Activated CD4-positive, alpha-beta T cell treated with anti-CD3 and anti-CD28 coated beads for 24 hours (primary cell): Measurements from ENCODE around the gene GRIK4.
"Not testable (repeated sequence)": the region's sequence is repeated elsewhere in the genome, so short reads cannot be mapped to it uniquely, and the experiment has no call there.

ENCODE experiments used
- DNase-seq, 2 donors: peaks; one replicate each; pipeline ENCODE4 v3.0.0-alpha.2; 2020; ENCODE audit warnings: low read depth in 2 of 2

GRIK4 gene

DNA sequence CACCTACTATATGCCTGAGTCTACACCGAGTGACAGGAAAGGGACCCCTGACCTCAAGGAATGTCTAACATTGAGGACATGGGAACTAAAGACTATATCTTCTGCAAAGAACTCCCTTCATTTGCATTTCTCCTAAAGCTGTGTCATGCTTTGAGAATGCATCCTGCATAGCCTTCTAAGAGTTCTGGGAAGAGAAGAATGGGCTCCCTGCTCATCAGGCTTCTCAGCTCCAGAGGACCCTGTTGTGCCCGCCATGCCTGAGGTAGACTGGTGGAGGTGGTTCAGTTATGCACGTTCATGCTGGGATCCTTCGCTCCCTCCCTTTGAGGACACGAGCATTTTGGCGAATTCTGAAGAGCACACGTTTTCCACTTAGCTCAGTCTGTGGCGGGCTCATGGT, 63.3 kb downstream of the GRIK4 start:
- no peak for DNase-seq

- DNase-seq = no peak
Observed at GRCh38 chr11:120575461-120575860, 63.9 kb downstream of the GRIK4 start.

GRCh38 chr11:120576606-120577005, 65.1 kb downstream of the GRIK4 start:
- no peak for DNase-seq

- DNase-seq = no peak
Observed at GRCh38 chr11:120577041-120577440, 65.5 kb downstream of the GRIK4 start.

- DNase-seq = no peak
Observed at GRCh38 chr11:120577624-120578363, 66.2 kb downstream of the GRIK4 start.

DNA sequence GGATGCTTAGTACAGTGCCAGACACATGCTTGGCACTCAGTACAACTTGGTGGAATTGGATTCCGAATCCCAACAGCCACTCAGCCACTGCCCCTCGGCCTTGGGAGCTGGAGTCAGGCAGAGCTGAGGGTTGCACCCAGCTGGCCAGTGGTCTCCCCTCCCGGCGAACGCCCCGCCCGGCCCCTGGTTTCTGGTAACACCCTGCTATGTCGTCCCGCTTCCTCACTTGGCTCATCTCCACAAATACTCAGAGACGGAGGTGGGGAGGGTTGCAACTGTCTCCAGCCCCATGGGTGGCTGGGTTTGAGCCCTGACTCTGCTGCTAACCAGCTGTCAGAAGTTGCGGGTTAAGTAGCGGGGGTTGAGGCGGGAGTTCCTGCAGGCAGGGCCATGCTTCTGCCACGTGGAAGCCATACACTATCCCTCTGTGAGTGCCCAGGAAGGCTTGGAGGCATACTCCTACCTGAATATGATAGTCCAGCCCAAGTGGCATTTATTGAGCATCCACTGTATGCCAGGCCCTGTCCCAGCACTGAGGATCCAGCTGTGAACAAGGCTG, 67.1 kb downstream of the GRIK4 start:
- DNase-seq = no peak

DNA sequence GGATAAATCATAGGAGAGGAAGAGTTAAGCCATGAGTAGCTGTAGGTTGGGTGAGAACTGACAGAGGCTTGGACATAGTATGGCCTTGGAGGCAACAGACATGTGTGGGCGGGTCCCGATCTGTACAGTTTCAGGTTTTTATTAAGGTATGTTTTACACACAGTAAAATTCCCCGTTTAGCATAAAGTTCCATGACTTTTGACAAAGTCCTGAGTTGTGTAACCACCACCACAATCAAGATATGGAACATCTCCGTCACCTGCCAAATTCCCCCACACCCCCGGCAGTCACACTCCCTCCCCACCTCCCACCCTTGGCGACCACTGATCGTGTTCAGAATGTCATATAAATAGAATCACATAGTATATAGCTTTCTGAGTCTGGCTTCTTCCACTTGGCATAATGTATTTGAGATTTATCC, 68.1 kb downstream of the GRIK4 start:
- no peak for DNase-seq

GRCh38 chr11:120581313-120581712, 69.8 kb downstream of the GRIK4 start:
- DNase-seq = no peak

DNA sequence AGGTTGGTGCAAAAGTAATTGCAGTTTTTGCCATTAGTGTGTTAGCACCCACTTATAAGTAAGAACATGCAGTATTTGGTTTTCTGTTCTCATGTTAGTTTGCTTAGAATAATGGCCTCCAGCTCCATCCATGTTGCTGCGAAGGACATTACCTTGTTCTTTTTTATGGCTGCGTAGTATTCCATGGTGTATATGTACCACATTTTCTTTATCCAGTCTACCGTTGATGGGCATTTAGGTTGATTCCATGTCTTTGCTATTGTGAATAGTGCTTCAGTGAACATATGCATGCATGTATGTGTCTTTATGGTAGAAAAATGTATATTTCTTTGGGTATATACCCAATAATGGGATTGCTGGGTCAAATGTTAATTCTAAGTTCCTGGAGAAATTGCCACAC, 71.0 kb downstream of the GRIK4 start:
- DNase-seq = not testable (repeated sequence)

DNA sequence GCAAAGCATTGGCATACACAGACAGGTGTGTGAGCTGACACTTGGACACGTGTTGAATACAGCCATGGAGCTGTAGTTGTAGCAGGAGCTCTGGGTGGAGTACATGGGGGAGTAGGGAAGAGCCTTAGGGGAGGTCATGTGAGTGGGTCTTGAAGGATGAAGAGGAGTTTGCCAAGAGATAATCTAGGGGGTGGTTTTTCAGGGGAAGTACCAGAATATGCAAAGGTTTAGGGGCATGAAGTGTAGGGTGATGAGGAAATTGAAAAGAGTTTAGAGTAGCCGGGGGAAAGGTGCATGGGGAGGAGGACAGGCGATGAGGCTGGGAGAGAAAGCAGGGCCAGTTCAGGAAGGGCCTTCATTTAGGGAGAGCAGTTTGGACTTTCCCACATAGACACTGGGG, 74.5 kb downstream of the GRIK4 start:
- no peak for DNase-seq

DNA sequence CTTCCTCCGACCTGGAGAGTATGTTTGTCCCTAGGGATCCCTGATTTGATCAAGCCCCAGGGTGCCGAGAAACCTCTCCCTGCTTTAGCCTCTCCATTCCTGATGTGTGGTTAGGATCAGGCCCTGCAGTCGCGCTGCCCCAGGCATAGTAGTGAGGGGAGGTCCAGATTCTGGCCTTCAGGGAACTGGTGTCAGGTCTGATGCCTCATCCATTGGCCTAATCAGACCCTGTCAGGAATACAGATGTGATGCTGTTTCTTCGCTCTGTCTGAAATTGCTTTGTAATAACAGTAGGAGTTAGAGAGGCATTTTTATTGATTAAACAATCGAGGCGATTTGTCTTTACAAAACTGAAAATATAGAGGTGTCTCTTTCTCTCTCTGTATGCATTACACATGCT, 75.2 kb downstream of the GRIK4 start:
- no peak for DNase-seq

- DNase-seq = no peak
Observed at GRCh38 chr11:120587299-120587698, 75.8 kb downstream of the GRIK4 start.

DNA sequence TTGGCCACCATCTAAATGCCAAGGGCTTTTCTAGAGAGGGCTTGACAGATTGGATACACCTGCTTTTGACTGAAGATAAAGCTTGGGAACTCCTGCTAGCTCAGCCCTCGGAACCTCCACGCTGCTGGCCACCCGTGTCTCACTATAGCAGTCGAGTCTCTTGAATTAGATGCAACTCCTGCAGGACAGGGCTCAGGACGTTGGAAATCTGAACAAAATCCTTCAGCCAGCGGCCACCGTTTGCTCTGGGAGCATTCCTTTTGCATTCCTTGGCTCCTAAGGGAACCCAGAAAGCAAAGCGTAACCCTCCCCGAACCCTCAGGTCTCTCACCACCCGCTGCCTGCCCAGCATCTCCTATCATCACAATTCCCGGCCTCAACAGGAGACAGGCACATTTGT, 77.8 kb downstream of the GRIK4 start:
- DNase-seq = no peak

DNA sequence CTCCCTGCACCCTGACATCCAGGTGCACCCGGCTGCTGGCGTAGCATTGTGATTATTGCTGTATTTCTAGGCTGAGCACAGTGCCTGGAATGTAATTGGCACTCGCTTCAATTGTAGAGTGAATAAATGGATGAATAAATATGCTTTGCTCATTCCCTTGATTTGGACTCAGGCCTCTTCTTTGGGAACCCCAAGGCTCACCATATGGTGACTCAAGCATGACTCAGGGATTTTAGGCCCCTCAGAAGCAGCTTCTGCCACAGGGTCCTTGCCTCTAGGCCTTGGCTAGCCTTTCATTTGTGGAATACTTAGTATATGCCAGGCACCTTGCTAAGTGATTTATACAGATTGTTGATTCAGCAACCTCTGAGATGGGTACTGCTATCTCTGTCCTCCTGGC, 78.9 kb downstream of the GRIK4 start:
- no peak for DNase-seq

DNA sequence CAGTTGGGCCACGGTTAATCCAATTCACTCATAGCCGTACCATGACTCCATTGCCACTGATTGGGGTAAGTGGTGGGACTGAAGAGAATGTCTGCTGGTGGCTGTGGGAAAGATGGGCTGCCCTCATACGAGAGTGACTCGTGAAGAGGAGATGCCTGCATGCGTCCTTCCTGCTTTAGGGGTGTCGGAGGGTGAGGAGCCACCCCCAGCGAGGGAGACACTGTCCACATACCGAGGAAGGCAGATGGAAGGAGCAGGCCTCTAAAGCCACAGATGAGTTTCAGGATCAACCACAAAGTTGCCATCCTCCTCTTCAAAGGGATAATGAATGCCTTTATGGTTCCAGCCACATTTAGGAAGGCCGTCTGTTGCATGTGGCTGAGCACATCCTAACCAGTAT, 83.2 kb downstream of the GRIK4 start:
- DNase-seq = no peak

GRCh38 chr11:120595557-120595956, 84.0 kb downstream of the GRIK4 start:
- DNase-seq = no peak

DNA sequence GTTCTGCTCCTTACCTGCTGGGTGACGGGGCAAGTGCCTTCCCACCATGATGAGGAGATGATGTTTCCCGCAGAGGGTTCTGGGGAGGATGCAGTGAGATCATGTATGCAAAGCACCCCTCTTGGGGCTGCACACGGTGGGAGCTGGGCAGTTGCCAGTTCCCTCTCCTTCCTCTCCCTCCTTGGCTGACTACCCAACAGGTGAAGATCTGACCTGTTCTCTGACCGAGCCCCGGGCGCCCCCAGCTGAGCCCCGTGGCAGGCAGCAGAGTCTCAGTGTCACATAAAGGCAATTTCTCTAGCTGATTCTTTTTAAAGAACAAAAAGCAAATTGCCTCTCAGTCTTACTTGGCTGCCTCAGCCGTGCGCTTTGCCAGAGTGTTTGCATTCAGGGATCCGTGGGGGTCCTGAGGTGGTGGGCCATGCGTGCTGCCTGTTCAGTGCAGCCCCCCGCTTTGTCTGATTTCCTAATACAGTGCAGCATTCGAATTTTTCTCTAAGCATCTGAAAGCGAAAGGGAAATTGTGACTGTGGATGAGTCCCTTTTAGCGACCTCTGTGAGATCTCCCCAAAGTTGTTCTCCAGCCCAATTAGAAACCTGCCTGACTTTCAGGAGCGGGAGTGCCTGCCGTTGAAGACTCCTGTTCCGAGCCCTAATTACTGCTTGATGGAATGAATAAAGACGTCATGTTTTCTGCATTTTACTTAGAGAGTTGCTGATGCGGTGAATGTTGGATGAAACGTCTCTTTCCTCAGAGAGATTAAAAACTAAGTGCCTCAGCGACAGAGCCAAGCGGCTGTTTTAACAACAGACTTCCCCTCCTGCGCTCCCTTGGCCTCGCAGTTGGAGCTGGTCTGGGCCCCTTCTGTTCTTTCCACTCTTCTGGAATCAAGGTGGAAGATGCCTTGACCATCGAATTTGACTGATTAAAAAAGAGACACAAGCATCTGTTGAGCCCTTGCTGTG, 86.0 kb downstream of the GRIK4 start:
- DNase-seq = no peak

DNA sequence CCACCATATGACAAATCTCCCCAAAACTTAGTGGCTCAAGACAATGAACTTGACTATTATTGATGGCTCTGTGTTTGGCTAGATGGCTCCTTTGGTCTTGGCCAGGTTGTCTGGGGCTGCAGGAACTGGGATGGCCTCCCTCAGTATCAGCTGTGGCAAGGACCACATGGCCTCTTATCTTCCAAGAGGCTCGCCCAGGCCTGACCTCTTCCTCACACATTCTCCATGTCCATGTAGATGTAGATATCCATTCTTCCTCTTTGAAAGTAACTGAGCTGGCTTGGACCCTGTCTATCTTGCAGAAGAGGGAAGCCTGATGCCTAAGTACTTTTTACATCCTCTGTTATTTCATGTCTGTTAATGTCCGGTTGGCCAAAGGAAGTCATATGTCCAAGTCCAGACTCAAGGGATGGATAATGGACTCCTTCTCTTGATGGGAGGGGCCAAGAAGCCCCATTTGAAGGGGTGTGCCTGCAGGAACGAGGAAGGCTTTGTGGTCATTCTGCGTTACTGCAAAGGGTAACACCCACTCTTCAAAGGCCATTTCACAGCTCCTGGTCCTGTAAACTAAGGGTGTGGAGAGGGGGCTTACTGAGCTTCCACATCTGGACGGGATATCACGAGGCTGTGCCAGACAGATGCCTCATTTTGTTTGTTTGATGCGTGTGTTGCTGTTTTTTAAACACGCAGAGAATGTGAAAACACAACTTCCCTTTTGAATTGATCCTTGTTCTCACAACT, 87.1 kb downstream of the GRIK4 start:
- DNase-seq = no peak

- no peak for DNase-seq
Observed at GRCh38 chr11:120599816-120600420, 88.4 kb downstream of the GRIK4 start.

- no peak for DNase-seq
Observed at GRCh38 chr11:120601536-120601935, 90.0 kb downstream of the GRIK4 start.

GRCh38 chr11:120603071-120603470, 91.5 kb downstream of the GRIK4 start:
- no peak for DNase-seq

DNA sequence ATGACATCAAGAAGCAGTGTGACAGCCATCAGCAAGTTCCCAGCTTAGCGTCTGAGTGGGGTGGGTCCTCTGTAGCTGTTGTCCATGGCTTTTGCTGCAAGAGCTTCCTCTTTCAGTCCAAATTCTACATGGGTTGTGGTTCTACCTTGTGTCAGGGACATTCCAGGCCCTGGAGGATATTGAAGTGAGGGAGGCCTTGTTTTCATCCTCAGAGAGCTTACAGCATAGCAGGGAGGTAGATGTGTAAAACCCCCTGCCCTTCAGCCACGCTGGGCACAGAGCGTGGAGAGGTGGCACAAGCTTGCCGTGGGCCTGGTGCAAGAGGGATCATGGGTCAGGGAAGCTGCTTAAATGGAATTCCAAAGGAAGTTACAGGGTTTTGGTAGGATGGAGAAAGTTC, 93.9 kb downstream of the GRIK4 start:
- DNase-seq = no peak
